GM18511 (cell line): ENCODE measurements around the gene HOMER3.

ENCODE experiments used
- ATAC-seq: cut with Tn5 transposase; IDR thresholded peaks from one replicate; pipeline ENCODE4 v1.9.1; 2021; ENCODE audit warnings: mild to moderate bottlenecking, moderate library complexity; ENCODE audit not compliant: unreplicated experiment

The HOMER3 gene

GRCh38 chr19:18883526-18884304 lies 57.3 kb downstream of the HOMER3 start:
- ATAC-seq, result no peak

GRCh38 chr19:18881491-18881890 lies 59.5 kb downstream of the HOMER3 start:
- no peak for ATAC-seq

- ATAC-seq, result no peak
Measured at GRCh38 chr19:18879579-18880373, 61.2 kb downstream of the HOMER3 start.
